Measurements from ENCODE around the gene RPRD2. TPM values are rescaled to one million over a fixed set of nuclear protein-coding genes. Genes with fewer than 3 reads are reported as not detected.

Gene RPRD2
- total RNA-seq, 1 experiment from 2014 or later = 26.7 TPM

DNA sequence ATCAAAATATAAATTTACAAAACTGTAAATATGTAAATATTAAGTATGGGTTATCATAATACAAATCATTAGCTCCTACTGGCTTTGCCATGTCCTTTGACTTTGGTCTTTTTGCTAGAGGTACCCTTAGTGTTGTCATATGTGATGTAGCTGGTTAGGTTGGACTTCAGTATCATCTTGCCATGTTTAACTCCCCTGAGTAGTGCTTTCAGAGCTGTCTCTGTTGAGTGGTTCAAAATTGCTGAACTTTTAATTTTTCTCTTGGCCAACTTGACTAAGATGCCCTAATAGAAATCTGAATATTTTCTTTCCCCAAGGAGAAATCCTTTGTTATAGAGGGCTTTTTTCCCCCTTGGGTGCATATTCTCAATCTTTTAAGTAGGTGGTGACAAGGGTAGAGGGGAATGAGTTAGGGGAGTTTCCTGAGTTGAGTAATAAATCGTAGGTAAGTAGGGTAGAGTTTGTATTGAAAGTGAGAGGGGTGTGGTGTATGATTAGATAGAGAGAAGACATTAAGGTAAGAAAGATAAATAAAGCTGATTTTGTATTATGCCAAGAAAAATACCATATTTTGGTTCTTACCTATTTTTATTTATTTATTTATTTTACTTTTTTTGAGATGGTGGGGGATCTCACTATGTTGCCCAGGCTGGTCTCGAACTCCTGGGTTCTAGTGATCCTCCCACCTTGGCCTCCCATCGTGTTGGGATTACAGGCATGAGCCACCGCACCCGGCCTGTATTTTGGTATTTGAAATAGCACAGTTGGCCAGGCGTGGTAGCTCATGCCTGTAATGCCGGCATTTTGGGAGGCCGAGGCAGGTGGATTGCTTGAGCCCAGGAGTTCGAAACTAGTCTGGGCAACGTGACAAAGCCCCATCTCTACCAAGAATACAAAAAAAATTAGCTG lies 21.8 kb downstream of the RPRD2 start:
- no peak overlapping the region for H3K9ac ChIP-seq (ENCODE audit: low read length)
- peaks cover 6% of the 10 kb centered on the region; the same call in 1 of the 2 replicates for H4K20me1 ChIP-seq (ENCODE audit: insufficient read depth)
- POLR2A ChIA-PET = no interaction called here
- no peak overlapping the region for H3K4me2 ChIP-seq (ENCODE audit: low read length)
- H3K79me2 ChIP-seq (ENCODE audit: insufficient read depth, low read length) = peaks cover 80% of the 10 kb centered on the region
- RAD21 ChIA-PET (ENCODE audit: low non-redundant PET in 1 of 2, low total read pairs in 2 of 2, uncharacterized antibody in 2 of 2, unreplicated experiment in 2 of 2) = no interaction called here
- DNase-seq (ENCODE audit: low read depth, low spot score) = no peak
- no peaks in the 10 kb centered on the region for H3K27me3 ChIP-seq (ENCODE audit: insufficient read depth, low read length)
- H3K36me3 ChIP-seq (ENCODE audit: control insufficient read depth in 1 of 2, insufficient read depth in 2 of 2, low read length in 2 of 2) = no peaks in the 10 kb centered on the region
- intact Hi-C loops (cut with micrococcal nuclease) = no loop called here
- TF ChIP-seq POLR2A (IDR thresholded peaks at IDR 0.05; ENCODE audit: borderline replicate concordance, extremely low read depth, insufficient read depth, insufficient read length) = no peak
- H3K9me2 ChIP-seq (ENCODE audit: insufficient read depth) = no peaks in the 10 kb centered on the region
- H3K9me3 ChIP-seq (ENCODE audit: control insufficient read depth in 1 of 2, insufficient read depth in 1 of 2, low read depth in 1 of 2, low read length in 2 of 2) = no peaks in the 10 kb centered on the region
- no peak overlapping the region for H3K4me3 ChIP-seq (replicated peaks in 1 of 2; ENCODE audit: low read depth in 1 of 2, low read length in 2 of 2)
- ATAC-seq = no peak
- BruUV-seq (replicated peaks) = no TSS peak
- H3K4me1 ChIP-seq (ENCODE audit: control insufficient read depth in 1 of 2, insufficient read depth in 2 of 2, low read length in 2 of 2) = no peaks in the 10 kb centered on the region
- no peak overlapping the region for H3K27ac ChIP-seq (ENCODE audit: low read depth, low read length)
- H2AFZ ChIP-seq (ENCODE audit: low read depth, low read length, poor library complexity, severe bottlenecking) = no peak overlapping the region
- CTCF ChIA-PET = no interaction called here

DNA sequence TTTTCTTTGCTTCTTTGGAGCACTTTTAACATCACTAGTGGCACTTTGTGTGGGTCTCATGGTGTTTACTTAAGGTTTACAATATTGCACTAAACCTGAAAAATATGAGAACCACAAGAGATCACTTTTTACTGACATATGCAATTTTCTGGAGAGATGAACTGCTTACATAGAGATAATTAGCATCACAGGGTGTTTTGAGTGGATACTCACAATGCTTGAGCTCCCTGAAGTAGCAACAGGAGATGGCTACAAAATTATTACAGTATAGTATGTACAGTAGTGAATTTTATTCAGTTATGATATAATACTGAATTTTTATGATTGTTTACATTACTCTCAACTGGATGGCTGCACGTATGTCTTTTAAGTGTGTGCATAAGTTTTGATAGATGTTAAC lies 22.6 kb downstream of the RPRD2 start:
- Histone ChIP-seq H3K27me3 (ENCODE audit: insufficient read depth, low read length) (no peaks in the 10 kb centered on the region), H3K36me3 (ENCODE audit: control insufficient read depth in 1 of 2, insufficient read depth in 2 of 2, low read length in 2 of 2) (no peaks in the 10 kb centered on the region), H3K4me2 (ENCODE audit: low read length) (no peak overlapping the region), H3K9me3 (ENCODE audit: control insufficient read depth in 1 of 2, insufficient read depth in 1 of 2, low read depth in 1 of 2, low read length in 2 of 2) (no peaks in the 10 kb centered on the region), H3K4me3 (replicated peaks in 1 of 2; ENCODE audit: low read depth in 1 of 2, low read length in 2 of 2) (no peak overlapping the region), H2AFZ (ENCODE audit: low read depth, low read length, poor library complexity, severe bottlenecking) (no peak overlapping the region), H3K4me1 (ENCODE audit: control insufficient read depth in 1 of 2, insufficient read depth in 2 of 2, low read length in 2 of 2) (no peaks in the 10 kb centered on the region), H3K79me2 (ENCODE audit: insufficient read depth, low read length) (peaks cover 83% of the 10 kb centered on the region), H3K9me2 (ENCODE audit: insufficient read depth) (no peaks in the 10 kb centered on the region), H4K20me1 (ENCODE audit: insufficient read depth) (peaks cover 6% of the 10 kb centered on the region; the same call in 1 of the 2 replicates), H3K9ac (ENCODE audit: low read length) (no peak overlapping the region), H3K27ac (ENCODE audit: low read depth, low read length) (no peak overlapping the region)
- intact Hi-C loops (cut with micrococcal nuclease) = no loop called here
- no TSS peak for BruUV-seq (replicated peaks)
- ATAC-seq = no peak
- no peak for DNase-seq (ENCODE audit: low read depth, low spot score)
- ChIA-PET RAD21 (ENCODE audit: low non-redundant PET in 1 of 2, low total read pairs in 2 of 2, uncharacterized antibody in 2 of 2, unreplicated experiment in 2 of 2) (no interaction called here), CTCF (no interaction called here), POLR2A (no interaction called here)
- TF ChIP-seq, protein P1, sequence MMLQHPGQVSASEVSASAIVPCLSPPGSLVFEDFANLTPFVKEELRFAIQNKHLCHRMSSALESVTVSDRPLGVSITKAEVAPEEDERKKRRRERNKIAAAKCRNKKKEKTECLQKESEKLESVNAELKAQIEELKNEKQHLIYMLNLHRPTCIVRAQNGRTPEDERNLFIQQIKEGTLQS (IDR thresholded peaks at IDR 0.05) = no peak
- TF ChIP-seq EZH2 (IDR thresholded peaks at IDR 0.05) (no peak), SP1 (IDR thresholded peaks at IDR 0.05; ENCODE audit: low read depth) (no peak), TCF7L2 (IDR thresholded peaks at IDR 0.05; ENCODE audit: borderline replicate concordance, extremely low read depth, insufficient read depth, insufficient read length) (no peak), YY1 (IDR thresholded peaks at IDR 0.05; ENCODE audit: extremely low read depth, insufficient replicate concordance, low read depth, low read length) (no peak)
- TF ChIP-seq, protein P2, sequence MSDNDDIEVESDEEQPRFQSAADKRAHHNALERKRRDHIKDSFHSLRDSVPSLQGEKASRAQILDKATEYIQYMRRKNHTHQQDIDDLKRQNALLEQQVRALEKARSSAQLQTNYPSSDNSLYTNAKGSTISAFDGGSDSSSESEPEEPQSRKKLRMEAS (IDR thresholded peaks at IDR 0.05) = no peak
- TF ChIP-seq, protein P3, sequence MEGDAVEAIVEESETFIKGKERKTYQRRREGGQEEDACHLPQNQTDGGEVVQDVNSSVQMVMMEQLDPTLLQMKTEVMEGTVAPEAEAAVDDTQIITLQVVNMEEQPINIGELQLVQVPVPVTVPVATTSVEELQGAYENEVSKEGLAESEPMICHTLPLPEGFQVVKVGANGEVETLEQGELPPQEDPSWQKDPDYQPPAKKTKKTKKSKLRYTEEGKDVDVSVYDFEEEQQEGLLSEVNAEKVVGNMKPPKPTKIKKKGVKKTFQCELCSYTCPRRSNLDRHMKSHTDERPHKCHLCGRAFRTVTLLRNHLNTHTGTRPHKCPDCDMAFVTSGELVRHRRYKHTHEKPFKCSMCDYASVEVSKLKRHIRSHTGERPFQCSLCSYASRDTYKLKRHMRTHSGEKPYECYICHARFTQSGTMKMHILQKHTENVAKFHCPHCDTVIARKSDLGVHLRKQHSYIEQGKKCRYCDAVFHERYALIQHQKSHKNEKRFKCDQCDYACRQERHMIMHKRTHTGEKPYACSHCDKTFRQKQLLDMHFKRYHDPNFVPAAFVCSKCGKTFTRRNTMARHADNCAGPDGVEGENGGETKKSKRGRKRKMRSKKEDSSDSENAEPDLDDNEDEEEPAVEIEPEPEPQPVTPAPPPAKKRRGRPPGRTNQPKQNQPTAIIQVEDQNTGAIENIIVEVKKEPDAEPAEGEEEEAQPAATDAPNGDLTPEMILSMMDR (IDR thresholded peaks at IDR 0.05 in 2 of 3, conservative IDR thresholded peaks at IDR 0.05 in 1 of 3; ENCODE audit: borderline replicate concordance in 1 of 3, insufficient read depth in 1 of 3, low read depth in 2 of 3, low read length in 2 of 3) = no peak
